ENCODE results near the gene NKPD1. TPM values are rescaled to one million over a fixed set of nuclear protein-coding genes. Genes with fewer than 3 reads are reported as not detected.

NKPD1 gene
- total and polyA plus RNA-seq, 10 of the 15 experiments (the other 5 are each of a cell fraction or from before 2014, with no cell fraction given), result 0.05 to 0.18 (median 0.06) TPM; not detected in 7

- Histone ChIP-seq H3K9ac (ENCODE audit: control insufficient read depth, insufficient read depth, low read length) (no peak overlapping the region), H3K9me3 (replicated peaks; ENCODE audit: control insufficient read depth, insufficient read depth, low read length) (no peaks in the 10 kb centered on the region), H3K79me2 (ENCODE audit: control insufficient read depth, insufficient read depth, low read length) (peaks cover 26% of the 10 kb centered on the region), H4K20me1 (ENCODE audit: control insufficient read depth, insufficient read depth) (no peaks in the 10 kb centered on the region), H2AFZ (ENCODE audit: control insufficient read depth, low read depth, low read length) (no peak overlapping the region), H3K36me3 (ENCODE audit: control insufficient read depth in 2 of 2, insufficient read depth in 2 of 2, low read length in 1 of 2) (peaks cover 0 to 19% of the 10 kb centered on the region in 2 experiments; a peak in 3 of 4 replicates), H3K27ac (ENCODE audit: control insufficient read depth, insufficient read depth) (no peak overlapping the region), H3K4me2 (ENCODE audit: control insufficient read depth, insufficient read depth) (no peak overlapping the region), H3K27me3 (replicated peaks in 1 of 2; ENCODE audit: control insufficient read depth in 2 of 2, insufficient read depth in 2 of 2, low read length in 1 of 2) (no peaks in the 10 kb centered on the region), H3K4me1 (ENCODE audit: control insufficient read depth, insufficient read depth, low read length) (peaks cover 40% of the 10 kb centered on the region), H3K4me3 (no peak overlapping the region)
- ChIA-PET POLR2A (no interaction called here), CTCF (no interaction called here), SMC1A (ENCODE audit: uncharacterized antibody, unreplicated experiment) (no interaction called here), RAD21 (ENCODE audit: unreplicated experiment) (no interaction called here)
- 97% methylated on average over 24 of the region's 24 CpGs for WGBS (ENCODE audit: insufficient coverage, insufficient replicate concordance, low lambda C conversion rate, missing lambda C conversion rate)
- FAIRE-seq, result no peak
- no TSS peak for BruUV-seq (replicated peaks)
- in situ Hi-C loops (cut with MboI), result no loop called here
- no peak for ATAC-seq
- no peak for DNase-seq (ENCODE audit: low read depth, low spot score)
- intact Hi-C loops (cut with micrococcal nuclease; ENCODE audit: unreplicated experiment), result loop anchor here (5.0 kb wide), 2 partner anchors 62 to 198 kb away; partner anchors contain the start of genes GEMIN7 and ZNF296
- TF ChIP-seq ATF3 (IDR thresholded peaks at IDR 0.05; ENCODE audit: borderline replicate concordance, extremely low read depth, low read depth, low read length), result no peak
- TF ChIP-seq RBBP5 (conservative IDR thresholded peaks at IDR 0.05), result no peak
- no peak for TF ChIP-seq ZNF207 (IDR thresholded peaks at IDR 0.05; ENCODE audit: borderline replicate concordance)
- no peak for TF ChIP-seq ZNF217 (IDR thresholded peaks at IDR 0.05)
- TF ChIP-seq, protein P1, sequence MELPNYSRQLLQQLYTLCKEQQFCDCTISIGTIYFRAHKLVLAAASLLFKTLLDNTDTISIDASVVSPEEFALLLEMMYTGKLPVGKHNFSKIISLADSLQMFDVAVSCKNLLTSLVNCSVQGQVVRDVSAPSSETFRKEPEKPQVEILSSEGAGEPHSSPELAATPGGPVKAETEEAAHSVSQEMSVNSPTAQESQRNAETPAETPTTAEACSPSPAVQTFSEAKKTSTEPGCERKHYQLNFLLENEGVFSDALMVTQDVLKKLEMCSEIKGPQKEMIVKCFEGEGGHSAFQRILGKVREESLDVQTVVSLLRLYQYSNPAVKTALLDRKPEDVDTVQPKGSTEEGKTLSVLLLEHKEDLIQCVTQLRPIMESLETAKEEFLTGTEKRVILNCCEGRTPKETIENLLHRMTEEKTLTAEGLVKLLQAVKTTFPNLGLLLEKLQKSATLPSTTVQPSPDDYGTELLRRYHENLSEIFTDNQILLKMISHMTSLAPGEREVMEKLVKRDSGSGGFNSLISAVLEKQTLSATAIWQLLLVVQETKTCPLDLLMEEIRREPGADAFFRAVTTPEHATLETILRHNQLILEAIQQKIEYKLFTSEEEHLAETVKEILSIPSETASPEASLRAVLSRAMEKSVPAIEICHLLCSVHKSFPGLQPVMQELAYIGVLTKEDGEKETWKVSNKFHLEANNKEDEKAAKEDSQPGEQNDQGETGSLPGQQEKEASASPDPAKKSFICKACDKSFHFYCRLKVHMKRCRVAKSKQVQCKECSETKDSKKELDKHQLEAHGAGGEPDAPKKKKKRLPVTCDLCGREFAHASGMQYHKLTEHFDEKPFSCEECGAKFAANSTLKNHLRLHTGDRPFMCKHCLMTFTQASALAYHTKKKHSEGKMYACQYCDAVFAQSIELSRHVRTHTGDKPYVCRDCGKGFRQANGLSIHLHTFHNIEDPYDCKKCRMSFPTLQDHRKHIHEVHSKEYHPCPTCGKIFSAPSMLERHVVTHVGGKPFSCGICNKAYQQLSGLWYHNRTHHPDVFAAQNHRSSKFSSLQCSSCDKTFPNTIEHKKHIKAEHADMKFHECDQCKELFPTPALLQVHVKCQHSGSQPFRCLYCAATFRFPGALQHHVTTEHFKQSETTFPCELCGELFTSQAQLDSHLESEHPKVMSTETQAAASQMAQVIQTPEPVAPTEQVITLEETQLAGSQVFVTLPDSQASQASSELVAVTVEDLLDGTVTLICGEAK (IDR thresholded peaks at IDR 0.05; ENCODE audit: borderline replicate concordance), result no peak
- TF ChIP-seq KLF5 (IDR thresholded peaks at IDR 0.05; ENCODE audit: partially characterized antibody), result no peak
- TF ChIP-seq BHLHE40 (IDR thresholded peaks at IDR 0.05; ENCODE audit: borderline replicate concordance in 1 of 2, low read depth in 2 of 2, low read length in 1 of 2), result no peak
- TF ChIP-seq BACH1 (IDR thresholded peaks at IDR 0.05; ENCODE audit: borderline replicate concordance), result no peak
- TF ChIP-seq SRF (IDR thresholded peaks at IDR 0.05; ENCODE audit: low read depth in 2 of 2, low read length in 2 of 2), result no peak
- TF ChIP-seq RUNX3 (IDR thresholded peaks at IDR 0.05; ENCODE audit: low read length), result no peak
- no peak for TF ChIP-seq CHD1 (IDR thresholded peaks at IDR 0.05; ENCODE audit: low read depth, low read length)
- no peak for TF ChIP-seq MTA2 (IDR thresholded peaks at IDR 0.05; ENCODE audit: low read depth)
Observed at GRCh38 chr19:45139286-45140143, 21.3 kb downstream of the NKPD1 start.
